Measurements from ENCODE around the gene CCR2.

DNA sequence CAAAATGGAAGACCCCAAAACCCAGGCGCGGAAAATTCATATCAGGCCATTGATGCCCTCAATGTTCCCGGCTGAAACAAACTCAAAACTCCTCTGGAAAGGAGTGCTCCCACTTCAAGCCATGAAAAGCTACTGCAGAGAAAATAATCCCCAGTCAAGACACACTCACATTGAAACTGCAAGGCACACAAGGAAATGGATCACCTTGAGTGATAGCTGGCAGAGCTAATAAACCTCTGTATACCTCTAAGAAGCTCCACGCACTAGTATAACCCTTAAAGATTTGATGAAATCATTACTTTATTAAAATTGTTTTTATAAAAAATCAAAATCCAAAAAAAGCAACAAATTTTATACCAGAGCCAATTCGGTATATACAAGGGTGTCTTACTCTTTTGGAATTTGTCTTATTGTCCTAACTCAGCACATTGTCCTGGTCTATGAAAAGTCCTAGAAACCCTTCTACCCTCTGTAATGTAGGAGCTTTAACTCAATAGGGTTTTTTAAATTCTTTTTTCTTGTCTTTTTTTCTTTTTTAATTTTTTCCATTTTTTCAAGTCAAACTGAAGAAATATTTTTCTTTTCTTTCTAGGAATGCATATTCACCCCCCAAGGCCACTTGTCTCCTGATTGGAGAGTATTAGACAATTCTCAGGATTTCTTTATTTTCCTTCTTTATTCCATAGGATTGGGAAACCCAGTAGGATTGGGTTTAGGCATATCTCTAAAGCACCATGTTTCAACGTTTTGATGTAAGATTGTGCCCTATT lies 44.5 kb downstream of the CCR2 start:
- TF ChIP-seq CTCF (IDR thresholded peaks at IDR 0.05 in 4 of 5, conservative IDR thresholded peaks at IDR 0.05 in 1 of 5) (no peak), POLR2A (IDR thresholded peaks at IDR 0.05) (no peak)
